ENCODE data around the gene PCDH12. TPM values are rescaled to one million over a fixed set of nuclear protein-coding genes. Genes with fewer than 3 reads are reported as not detected.

PCDH12 gene
- total and polyA plus RNA-seq, 2 of the 8 experiments (the other 6 are each of a cell fraction or from before 2014, with no cell fraction given), result 0.06 to 0.17 TPM

DNA sequence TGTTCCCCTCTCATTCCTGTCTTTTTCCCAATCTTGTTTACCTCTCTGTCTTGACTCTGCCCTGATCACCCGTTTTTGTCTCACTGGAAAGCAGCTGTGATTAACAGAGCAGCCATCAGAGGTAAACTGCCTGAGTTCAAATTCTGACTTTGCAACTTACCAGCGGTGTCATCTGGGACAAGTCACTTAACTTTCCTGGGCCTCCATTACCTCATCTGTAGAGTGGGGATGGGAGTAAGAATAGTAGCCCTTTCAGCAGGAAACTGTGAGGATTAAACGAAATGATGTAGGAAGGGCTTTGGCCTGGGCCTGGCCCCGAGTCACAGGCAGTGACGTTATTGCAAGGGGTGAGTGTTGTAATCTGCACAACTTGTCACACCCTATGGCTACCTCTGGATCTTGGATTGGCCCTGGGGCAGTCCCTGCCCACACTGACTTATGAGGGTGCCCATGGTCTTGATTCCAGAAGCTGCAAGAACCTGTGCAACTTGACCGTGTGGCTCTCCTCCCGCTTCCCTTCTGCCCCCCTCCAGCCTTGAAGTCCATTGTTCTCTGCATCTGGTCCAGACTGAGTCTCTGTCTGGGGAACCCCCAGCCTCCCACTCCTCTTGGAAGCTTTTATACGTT lies 657 bp upstream of the PCDH12 start:
- H3K18ac ChIP-seq (ENCODE audit: extremely low read depth, low read length), result no peak overlapping the region
- H3K4me1 ChIP-seq (replicated peaks in 1 of 4; ENCODE audit: control insufficient read depth in 3 of 4, insufficient read depth in 4 of 4, low read length in 3 of 4), result peaks cover 2 to 9% (median 9%) of the 10 kb centered on the region in 4 experiments; a peak in 6 of 7 replicates
- no peak overlapping the region for H4K91ac ChIP-seq (replicated peaks; ENCODE audit: insufficient read length, low read length)
- H2BK5ac ChIP-seq (ENCODE audit: low read depth, low read length), result no peak overlapping the region
- no peak overlapping the region for H3K23ac ChIP-seq (ENCODE audit: insufficient read length)
- no peak overlapping the region for H3K9ac ChIP-seq (replicated peaks in 1 of 4; ENCODE audit: extremely low read depth in 1 of 4, low read depth in 3 of 4, low read length in 3 of 4)
- CTCF ChIA-PET (ENCODE audit: partially characterized antibody), result interaction anchor here (0.7 to 13.3 kb wide), 22 partner anchors 7 to 367 kb away, joined by 3 to 324 read pairs (median 6); partner anchors contain the start of genes PCDH1 and RNF14
- no peak overlapping the region for H4K5ac ChIP-seq (ENCODE audit: insufficient read length, low read depth, low read length)
- no peak overlapping the region for H3K56ac ChIP-seq (replicated peaks; ENCODE audit: insufficient read length, low read depth, low read length)
- peak overlapping the region; percentile 94; the same call in 1 of the 2 replicates for H2BK12ac ChIP-seq (ENCODE audit: low read depth, low read length)
- H2BK15ac ChIP-seq (ENCODE audit: low read length), result peak overlapping the region; percentile 35; the same call in 1 of the 2 replicates
- FAIRE-seq (no peak), DNase-seq (ENCODE audit: low read depth in 1 of 2, low spot score in 2 of 2) (peak in 1 of 2 experiments; percentile 29)
- H3K4me2 ChIP-seq (ENCODE audit: insufficient read depth in 1 of 2, low read depth in 2 of 2, low read length in 2 of 2), result no peak overlapping the region
- H2BK120ac ChIP-seq (replicated peaks; ENCODE audit: low read depth, low read length), result no peak overlapping the region
- H2AK5ac ChIP-seq (ENCODE audit: low read depth, low read length), result no peak overlapping the region
- no peak overlapping the region for H4K8ac ChIP-seq (ENCODE audit: extremely low read depth, insufficient read depth, low read length)
- WGBS, 2 experiments (ENCODE audit: extremely low coverage in 1 of 2, insufficient coverage in 1 of 2, insufficient read length in 1 of 2, insufficient replicate concordance in 2 of 2, low coverage in 1 of 2, low lambda C conversion rate in 2 of 2, missing lambda C conversion rate in 1 of 2), result 77% methylated on average over 8 of the region's 8 CpGs; no CpG with 5 or more reads in 1 of the 2 experiments
- H3K23me2 ChIP-seq (ENCODE audit: low read depth, low read length), result no peaks in the 10 kb centered on the region
- H3K36me3 ChIP-seq (ENCODE audit: control insufficient read depth in 2 of 4, insufficient read depth in 4 of 4, low read length in 3 of 4), result no peaks in the 10 kb centered on the region
- no peak overlapping the region for H3K4me3 ChIP-seq (ENCODE audit: extremely low read depth in 1 of 4, insufficient read depth in 2 of 4, low read depth in 3 of 4, low read length in 4 of 4)
- no peaks in the 10 kb centered on the region; a peak in 1 of 7 replicates for H3K27me3 ChIP-seq (replicated peaks in 1 of 4; ENCODE audit: control insufficient read depth in 3 of 4, extremely low read depth in 1 of 4, insufficient read depth in 3 of 4, low read length in 3 of 4)
- no peaks in the 10 kb centered on the region for H3K79me1 ChIP-seq (ENCODE audit: low read depth, low read length)
- H2AFZ ChIP-seq (ENCODE audit: low read length), result no peak overlapping the region
- H3K14ac ChIP-seq (ENCODE audit: insufficient read length), result no peak overlapping the region
- H4K20me1 ChIP-seq (replicated peaks in 1 of 2; ENCODE audit: control insufficient read depth in 1 of 2, insufficient read depth in 2 of 2, low read length in 2 of 2), result no peaks in the 10 kb centered on the region
- no peaks in the 10 kb centered on the region for H3K79me2 ChIP-seq (ENCODE audit: control insufficient read depth in 1 of 2, insufficient read depth in 2 of 2, low read length in 2 of 2)
- no peak overlapping the region for H3K27ac ChIP-seq (ENCODE audit: low read depth, low read length)
- no peaks in the 10 kb centered on the region for H3K9me3 ChIP-seq (ENCODE audit: insufficient read depth in 2 of 2, low read depth in 1 of 2, low read length in 1 of 2)
- 0 out of 2 replicates have a peak overlapping the region, but pooled peaks have one; percentile 10 for H2BK20ac ChIP-seq (ENCODE audit: low read length)
- POLR2A ChIA-PET (ENCODE audit: partially characterized antibody), result interaction anchor here (1.3 to 9.2 kb wide), 4 partner anchors 15 to 82 kb away, joined by 4 to 121 read pairs (median 4); partner anchors contain the start of gene DELE1
- H3K4ac ChIP-seq (replicated peaks; ENCODE audit: insufficient read length, low read depth, low read length), result no peak overlapping the region
- TF ChIP-seq RAD21 (IDR thresholded peaks at IDR 0.05 in 1 of 2, conservative IDR thresholded peaks at IDR 0.05 in 1 of 2; ENCODE audit: low read depth in 2 of 2, low read length in 2 of 2) (no peak), TBP (IDR thresholded peaks at IDR 0.05; ENCODE audit: low read depth, low read length) (no peak), SIX5 (IDR thresholded peaks at IDR 0.05; ENCODE audit: low read depth, low read length) (no peak), SUZ12 (IDR thresholded peaks at IDR 0.05; ENCODE audit: low read length) (no peak), EP300 (IDR thresholded peaks at IDR 0.05; ENCODE audit: borderline replicate concordance in 1 of 2, low read depth in 2 of 2, low read length in 2 of 2) (no peak), NRF1 (IDR thresholded peaks at IDR 0.05; ENCODE audit: low read depth, low read length) (no peak), SP4 (IDR thresholded peaks at IDR 0.05; ENCODE audit: low read length) (no peak), ZNF274 (IDR thresholded peaks at IDR 0.05; ENCODE audit: borderline replicate concordance, extremely low read depth, low read length) (no peak), BRCA1 (IDR thresholded peaks at IDR 0.05; ENCODE audit: low read depth, low read length) (no peak), NANOG (IDR thresholded peaks at IDR 0.05; ENCODE audit: insufficient read depth, low read depth, low read length, poor library complexity, severe bottlenecking) (no peak), RBBP5 (IDR thresholded peaks at IDR 0.05; ENCODE audit: borderline replicate concordance, low read depth, low read length) (no peak), TCF12 (IDR thresholded peaks at IDR 0.05; ENCODE audit: low read depth, low read length) (no peak)
